Measurements from ENCODE around the gene ARL13A. TPM values are rescaled to one million over a fixed set of nuclear protein-coding genes. Genes with fewer than 3 reads are reported as not detected.
"Not testable (repeated sequence)": the region's sequence is repeated elsewhere in the genome, so short reads cannot be mapped to it uniquely, and the experiment has no call there.

Gene ARL13A
- polyA plus RNA-seq (ENCODE audit: insufficient read length in 4 of 4) = under 1 TPM in 3 of 4 donors, not detected in 1; 0.17 to 0.35 (median 0.26) TPM

DNA sequence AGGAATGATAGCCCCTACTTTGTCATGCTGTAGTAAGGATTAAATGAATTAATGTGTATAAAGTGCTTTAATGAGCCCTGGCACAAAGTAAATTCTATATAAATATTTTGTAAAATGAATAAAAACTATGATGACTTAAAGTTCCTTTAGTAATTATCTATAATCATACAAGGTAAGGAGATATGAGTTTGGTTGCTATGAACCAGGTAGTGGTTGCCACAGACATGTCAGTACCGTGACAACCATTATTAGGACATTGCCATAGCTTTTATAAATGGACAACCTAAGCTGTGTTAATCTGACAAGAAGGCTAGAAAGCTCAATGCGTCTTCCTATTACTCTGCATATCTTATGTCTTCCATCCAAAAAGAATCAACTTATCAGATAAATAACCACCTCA lies at the start of gene ARL13A:
ARL13A (plus strand) TSS at position 301 of the 400 bp plus-strand sequence. CDS start 3,982 bp downstream, outside the sequence.
- DNase-seq (ENCODE audit: low read depth in 4 of 4, low spot score in 2 of 4) = no peak

- DNase-seq (ENCODE audit: low read depth in 4 of 4, low spot score in 2 of 4) = no peak
Measured at GRCh38 chrX:100924375-100924774, 45.1 kb upstream of the ARL13A start.

DNA sequence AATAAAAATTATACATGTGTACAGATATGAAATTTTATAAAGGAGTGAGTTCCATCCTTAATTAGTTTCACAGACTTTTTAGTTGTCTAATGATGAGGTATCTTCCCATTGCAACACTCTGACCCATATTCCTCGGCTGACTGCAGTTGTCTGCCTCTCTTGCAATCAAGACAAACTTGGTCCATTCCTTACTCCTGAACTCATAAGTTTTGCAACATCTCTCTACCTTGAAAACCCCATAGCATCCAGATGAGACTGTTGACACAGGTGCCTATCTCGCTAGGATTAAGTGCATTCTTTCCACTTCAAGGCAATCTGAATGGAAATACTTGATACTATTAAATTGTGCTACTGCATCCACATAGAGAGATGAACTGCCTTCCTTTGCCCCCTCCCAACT lies 43.1 kb upstream of the ARL13A start:
- no peak for DNase-seq (ENCODE audit: low read depth in 4 of 4, low spot score in 2 of 4)

DNA sequence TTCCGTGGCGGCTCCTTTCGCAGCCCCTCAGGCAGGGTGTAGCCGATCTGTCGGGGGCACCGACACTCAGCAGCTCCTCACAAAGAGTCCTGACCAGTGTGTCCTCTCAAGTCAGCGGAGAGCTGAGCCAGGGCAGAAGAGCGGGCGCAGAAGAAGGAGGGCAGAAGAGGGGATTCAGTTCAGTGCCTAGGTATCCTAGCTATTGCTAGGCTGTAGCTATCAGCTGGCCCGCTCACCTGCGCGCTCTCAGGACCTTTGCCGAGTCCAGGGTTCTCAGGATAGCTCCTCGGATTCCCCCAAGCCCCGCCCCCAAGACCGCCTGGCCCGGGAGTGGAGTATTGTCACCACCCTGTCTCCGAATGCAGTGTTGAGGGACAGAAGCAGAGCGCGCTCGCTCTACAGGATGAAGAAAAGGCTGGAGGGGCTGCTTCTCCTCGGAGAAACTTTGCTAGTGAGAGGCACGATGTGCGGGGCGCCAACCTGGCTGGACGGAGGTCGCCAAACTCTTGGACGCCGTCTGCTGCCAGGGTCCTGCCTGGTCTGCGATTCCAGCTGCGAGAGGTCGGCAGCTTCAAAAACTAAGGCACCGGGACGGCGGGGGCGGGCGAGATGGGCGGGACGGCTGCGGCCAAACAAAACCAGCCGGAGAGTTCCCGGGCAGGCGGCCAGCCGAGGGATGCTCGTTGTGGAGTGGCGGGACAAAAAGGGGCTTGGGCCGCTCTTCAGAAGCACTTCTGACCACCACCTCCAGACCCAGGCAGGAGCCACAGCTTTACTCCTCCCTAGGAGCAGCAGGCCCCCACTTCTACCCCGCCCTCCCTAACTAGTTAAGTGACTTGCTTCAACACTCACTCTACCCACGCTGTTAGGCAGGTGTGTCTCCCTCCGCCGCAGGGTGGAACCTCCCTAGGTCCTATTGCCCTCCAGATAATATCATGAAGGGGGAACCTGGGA lies 40.6 kb upstream of the ARL13A start, which contains the start of gene XKRX:
XKRX (minus strand) TSS at position 258 of the 954 bp plus-strand sequence. CDS start 613 bp downstream, outside the sequence.
- DNase-seq (ENCODE audit: low read depth in 4 of 4, low spot score in 2 of 4) = peak in 2 of 4 donors; percentile 8

- no peak for DNase-seq (ENCODE audit: low read depth in 4 of 4, low spot score in 2 of 4)
Measured at GRCh38 chrX:100931218-100931924, 38.1 kb upstream of the ARL13A start.

- DNase-seq (ENCODE audit: low read depth in 4 of 4, low spot score in 2 of 4) = no peak
Measured at GRCh38 chrX:100931925-100932285, 37.6 kb upstream of the ARL13A start.

GRCh38 chrX:100935767-100936166 lies 33.7 kb upstream of the ARL13A start:
- DNase-seq (ENCODE audit: low read depth in 4 of 4, low spot score in 2 of 4) = no peak

DNA sequence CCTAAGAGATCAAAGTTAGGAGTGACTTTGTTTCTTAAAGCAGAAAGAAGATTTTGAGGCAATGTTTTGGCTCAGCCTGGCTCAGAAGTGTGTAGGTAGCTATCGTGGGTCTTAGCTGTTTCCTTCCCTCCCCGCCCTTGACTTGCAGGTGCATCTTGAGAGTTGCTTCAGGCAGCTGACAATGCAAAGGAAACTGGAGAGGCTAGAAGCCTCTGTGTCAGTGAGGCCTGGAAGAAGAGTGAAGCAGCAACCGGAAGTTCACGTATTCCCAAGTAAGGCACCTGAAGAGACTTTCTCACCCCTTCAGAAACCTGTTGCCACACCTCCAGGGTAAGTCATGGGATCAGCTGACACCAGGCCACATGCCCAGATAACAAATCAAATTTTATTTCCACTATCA lies 30.2 kb upstream of the ARL13A start:
- DNase-seq (ENCODE audit: low read depth in 4 of 4, low spot score in 2 of 4) = no peak

DNA sequence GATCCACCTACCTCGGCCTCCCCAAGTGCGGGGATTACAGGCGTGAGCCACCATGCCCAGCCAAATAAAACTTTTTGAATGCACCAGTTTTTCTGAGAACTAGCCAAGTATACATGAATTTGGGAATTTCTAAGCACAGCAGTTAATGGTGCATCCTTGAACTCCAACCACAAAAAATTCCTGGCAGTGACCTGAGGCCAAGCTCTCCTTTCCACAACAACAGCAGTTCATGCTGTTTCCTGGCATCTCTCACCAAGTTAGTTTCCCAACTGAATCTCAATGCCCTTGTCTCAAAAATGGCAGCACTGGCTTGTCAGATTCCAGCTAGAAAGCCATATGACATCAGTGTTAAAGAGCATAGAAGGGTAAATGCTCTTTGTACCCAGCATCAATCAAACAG lies 24.9 kb upstream of the ARL13A start:
- DNase-seq (ENCODE audit: low read depth in 4 of 4, low spot score in 2 of 4) = no peak

DNA sequence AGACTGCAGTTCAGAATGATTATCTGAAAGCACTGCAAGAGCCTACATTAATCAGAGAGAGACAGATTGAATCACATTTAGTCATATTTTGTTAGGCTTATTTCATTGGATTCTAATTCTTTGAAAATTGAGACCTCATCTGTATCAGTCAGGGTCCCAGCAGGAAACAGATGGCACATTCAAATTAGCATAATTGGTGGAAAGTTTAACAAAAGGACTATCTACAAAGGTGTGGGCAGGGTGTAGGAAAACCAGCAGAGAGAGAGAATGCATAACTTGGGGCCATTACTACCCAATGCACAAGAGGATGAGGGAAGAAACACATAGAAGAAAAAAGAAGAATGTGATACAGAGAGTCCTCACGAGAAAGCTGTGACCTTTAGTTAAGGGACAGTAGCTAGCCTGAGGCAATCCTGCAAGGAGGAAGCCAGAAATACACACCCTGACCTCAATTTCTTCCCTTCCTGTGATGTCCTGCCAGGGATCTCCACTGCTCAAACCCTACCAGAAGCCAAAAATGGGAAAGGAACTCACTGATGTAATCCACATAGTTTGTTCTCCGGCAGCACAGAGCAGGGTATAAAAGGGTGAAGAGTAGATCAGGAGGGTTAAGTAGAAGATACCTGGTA lies 23.1 kb upstream of the ARL13A start:
- DNase-seq (ENCODE audit: low read depth in 4 of 4, low spot score in 2 of 4) = no peak

DNA sequence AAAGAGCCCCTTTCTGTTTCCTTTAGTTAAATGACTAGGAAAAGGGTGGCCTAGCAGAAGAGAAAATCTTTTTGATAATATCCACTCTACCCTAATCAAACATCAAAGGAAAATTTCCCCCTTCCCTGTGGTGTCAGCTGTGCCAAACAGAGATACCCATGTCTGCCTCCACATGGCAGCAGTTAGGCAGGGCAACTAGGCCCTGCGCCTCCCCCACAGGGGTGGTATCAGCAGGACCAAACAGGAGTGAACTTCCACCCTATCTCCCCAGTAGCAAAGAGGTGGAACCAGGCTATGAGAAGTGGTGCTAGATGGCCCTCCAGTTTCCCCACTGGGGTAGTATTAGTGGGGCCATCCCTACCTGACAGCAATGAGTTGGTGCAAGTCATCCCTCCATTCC lies 21.0 kb upstream of the ARL13A start:
- no peak for DNase-seq (ENCODE audit: low read depth in 4 of 4, low spot score in 2 of 4)

- no peak for DNase-seq (ENCODE audit: low read depth in 4 of 4, low spot score in 2 of 4)
Measured at GRCh38 chrX:100962811-100963210, 6.7 kb upstream of the ARL13A start.

DNA sequence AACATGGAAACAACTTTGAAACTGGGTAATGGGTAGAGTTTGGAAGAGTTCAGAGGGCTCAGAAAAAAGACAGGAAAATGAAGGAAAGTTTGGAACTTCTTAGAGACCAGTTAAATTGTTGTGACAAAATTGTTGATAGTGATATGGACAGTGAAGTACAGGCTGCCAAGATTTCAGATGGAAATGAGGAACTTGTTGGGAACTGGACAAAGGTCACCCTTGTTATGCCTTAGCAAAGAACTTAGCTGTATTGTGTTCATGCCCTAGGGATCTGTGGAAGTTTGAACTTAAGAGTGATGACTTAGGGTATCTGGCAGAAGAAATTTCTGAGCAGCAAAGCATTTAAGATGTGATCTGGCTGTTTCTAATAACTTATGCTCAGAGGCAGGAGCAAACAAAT lies 5.1 kb upstream of the ARL13A start:
- no peak for DNase-seq (ENCODE audit: low read depth in 4 of 4, low spot score in 2 of 4)

DNA sequence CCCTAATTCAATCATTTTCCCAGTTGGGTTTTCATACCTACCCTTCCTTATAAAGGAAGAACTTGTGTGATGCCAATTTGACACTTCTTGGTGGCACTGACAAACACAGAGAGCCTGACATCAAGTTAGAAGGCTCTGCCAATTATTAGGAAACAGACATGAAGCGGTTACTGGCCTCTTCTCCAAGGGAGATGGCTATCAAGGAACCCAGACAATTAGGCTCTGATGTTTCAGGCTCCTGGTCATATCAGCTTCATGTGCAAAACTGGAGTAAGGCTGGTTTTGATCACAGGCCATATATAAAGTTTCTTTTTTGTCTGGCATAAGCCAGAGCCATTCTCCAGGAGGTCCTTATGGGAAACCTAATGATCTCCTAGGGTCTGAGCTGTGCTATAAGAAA lies 428 bp downstream of the ARL13A start:
- DNase-seq (ENCODE audit: low read depth in 4 of 4, low spot score in 2 of 4) = no peak

GRCh38 chrX:100973411-100973810 lies 3.9 kb downstream of the ARL13A start:
- DNase-seq (ENCODE audit: low read depth in 4 of 4, low spot score in 2 of 4) = no peak

GRCh38 chrX:100975212-100975611 lies 5.7 kb downstream of the ARL13A start:
- DNase-seq (ENCODE audit: low read depth in 4 of 4, low spot score in 2 of 4) = no peak

- DNase-seq (ENCODE audit: low read depth in 4 of 4, low spot score in 2 of 4) = no peak
Measured at GRCh38 chrX:100976211-100976610, 6.7 kb downstream of the ARL13A start.

DNA sequence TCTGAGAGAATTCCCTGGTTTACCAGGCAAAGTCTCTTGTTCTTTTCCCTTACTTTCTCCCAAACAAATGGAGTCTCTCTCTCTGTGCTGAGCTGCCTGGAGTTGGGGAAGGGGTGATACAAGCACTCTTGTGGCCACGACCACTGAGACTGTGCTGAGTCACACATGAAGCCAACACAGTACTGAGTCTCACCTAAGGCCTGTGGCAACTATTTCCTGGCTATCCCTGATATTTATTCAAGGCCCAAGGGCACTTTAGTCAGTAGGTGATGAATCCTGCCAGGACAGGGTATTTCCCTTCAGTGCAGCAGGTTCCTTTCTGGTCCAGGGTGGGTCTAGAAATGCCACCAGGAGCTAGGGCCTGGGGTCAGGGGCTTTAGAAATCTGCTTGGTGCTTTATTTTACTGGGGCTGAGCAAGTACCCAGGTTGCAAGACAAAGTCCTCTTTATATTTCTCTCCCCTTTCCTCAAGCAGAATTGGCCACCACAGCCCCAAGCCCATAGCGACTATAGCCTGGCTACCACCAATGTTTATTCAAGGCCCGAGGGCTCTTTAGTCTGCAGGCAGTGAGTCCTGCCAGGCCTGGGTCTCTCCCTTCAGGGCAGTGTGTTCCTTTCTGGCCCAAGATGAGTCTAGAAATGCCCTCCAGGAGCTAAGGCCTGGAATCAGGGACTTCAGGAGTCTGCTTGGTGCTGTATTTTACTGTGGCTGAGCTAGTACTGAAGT lies 10.5 kb downstream of the ARL13A start:
- no peak for DNase-seq (ENCODE audit: low read depth in 4 of 4, low spot score in 2 of 4)

GRCh38 chrX:100980608-100981497 lies 11.3 kb downstream of the ARL13A start:
- DNase-seq (ENCODE audit: low read depth in 4 of 4, low spot score in 2 of 4) = no peak

GRCh38 chrX:100981498-100981845 lies 12.0 kb downstream of the ARL13A start:
- not testable (repeated sequence) for DNase-seq (ENCODE audit: low read depth in 4 of 4, low spot score in 2 of 4)
